Stomach (tissue), 4 donors: ENCODE data around the gene PRDX6.

ENCODE experiments used
- CTCF ChIP-seq, 7 experiments: fragments of 450-650 bp in 4 of 7; fragments of 200-600 bp in 3 of 7; sonication (generic) in 3 of 7; IDR thresholded peaks; one replicate each; pipeline ENCODE4 v1.5.1; 2016 to 2019; ENCODE audit warnings: antibody characterized with exemption in 7 of 7, control low read depth in 2 of 7, mild to moderate bottlenecking in 1 of 7
- POLR2A ChIP-seq, 4 donors: fragments of 450-650 bp; IDR thresholded peaks; one replicate each; pipeline ENCODE4 v1.6.1; 2016; ENCODE audit warnings: antibody characterized with exemption in 4 of 4, control low read depth in 2 of 4, mild to moderate bottlenecking in 1 of 4, moderate library complexity in 1 of 4
- POLR2AphosphoS5 ChIP-seq, 3 donors: sonication (generic); formaldehyde crosslinking; IDR thresholded peaks; one replicate each; pipeline ENCODE4 v1.6.1; 2016; ENCODE audit warnings: antibody characterized with exemption in 3 of 3

GRCh38 chr1:173436841-173437428 is 40.2 kb upstream of the PRDX6 start:
- TF ChIP-seq POLR2AphosphoS5 (IDR thresholded peaks at IDR 0.05) (no peak), CTCF (IDR thresholded peaks at IDR 0.05) (no peak), POLR2A (IDR thresholded peaks at IDR 0.05) (no peak)
